C4-2B (cell line): ENCODE measurements around the gene ULK3.

Experiments used
- H3K27ac ChIP-seq: fragments of 450-650 bp; 2 replicates; pipeline ENCODE4 v1.5.1; 2017
- ZFX ChIP-seq: fragments of 450-650 bp; IDR thresholded peaks from 2 replicates; pipeline ENCODE4 v1.6.1; 2017
- TF ChIP-seq, protein P1 (sequence below): fragments of 450-650 bp; conservative IDR thresholded peaks from 2 replicates; pipeline ENCODE4 v1.5.1; 2017; ENCODE audit warnings: mild to moderate bottlenecking

ULK3 gene

DNA sequence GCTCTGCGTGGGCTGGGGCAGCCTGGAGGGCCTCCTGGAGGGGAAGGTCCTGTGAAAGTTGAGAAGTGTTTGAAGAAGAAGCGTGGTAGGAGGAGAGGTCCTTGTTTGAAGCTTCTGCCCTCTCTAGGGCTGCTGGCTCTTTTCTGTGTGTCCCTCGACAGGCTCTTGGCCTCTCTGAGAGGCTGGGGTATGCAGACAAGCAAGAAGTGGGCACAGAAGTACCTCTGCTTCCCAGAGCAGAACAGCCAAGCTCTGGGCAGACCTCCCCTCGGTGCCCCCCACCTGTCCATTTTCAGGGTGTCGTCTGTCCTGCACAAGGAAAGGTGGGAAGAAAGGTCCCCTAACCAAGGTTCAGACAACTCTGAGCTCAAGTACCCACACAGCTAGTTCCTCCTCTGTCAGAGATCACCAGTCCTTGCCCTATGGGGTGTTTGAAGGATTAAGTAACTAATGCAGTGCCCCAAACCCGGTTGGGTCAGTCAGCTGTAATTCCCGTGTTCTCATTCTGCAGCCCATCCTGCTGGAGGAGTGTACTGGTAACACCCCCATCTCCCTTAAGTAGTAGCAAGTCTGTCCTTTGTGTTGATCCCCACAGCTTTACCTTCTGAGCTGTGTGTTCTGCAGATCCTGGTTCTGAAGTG lies 54.8 kb downstream of the ULK3 start:
- TF ChIP-seq, protein P1, sequence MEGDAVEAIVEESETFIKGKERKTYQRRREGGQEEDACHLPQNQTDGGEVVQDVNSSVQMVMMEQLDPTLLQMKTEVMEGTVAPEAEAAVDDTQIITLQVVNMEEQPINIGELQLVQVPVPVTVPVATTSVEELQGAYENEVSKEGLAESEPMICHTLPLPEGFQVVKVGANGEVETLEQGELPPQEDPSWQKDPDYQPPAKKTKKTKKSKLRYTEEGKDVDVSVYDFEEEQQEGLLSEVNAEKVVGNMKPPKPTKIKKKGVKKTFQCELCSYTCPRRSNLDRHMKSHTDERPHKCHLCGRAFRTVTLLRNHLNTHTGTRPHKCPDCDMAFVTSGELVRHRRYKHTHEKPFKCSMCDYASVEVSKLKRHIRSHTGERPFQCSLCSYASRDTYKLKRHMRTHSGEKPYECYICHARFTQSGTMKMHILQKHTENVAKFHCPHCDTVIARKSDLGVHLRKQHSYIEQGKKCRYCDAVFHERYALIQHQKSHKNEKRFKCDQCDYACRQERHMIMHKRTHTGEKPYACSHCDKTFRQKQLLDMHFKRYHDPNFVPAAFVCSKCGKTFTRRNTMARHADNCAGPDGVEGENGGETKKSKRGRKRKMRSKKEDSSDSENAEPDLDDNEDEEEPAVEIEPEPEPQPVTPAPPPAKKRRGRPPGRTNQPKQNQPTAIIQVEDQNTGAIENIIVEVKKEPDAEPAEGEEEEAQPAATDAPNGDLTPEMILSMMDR, result no peak
- no peak for TF ChIP-seq ZFX
- H3K27ac ChIP-seq, result peak overlapping the region; percentile 4; the same call in 1 of the 2 replicates

DNA sequence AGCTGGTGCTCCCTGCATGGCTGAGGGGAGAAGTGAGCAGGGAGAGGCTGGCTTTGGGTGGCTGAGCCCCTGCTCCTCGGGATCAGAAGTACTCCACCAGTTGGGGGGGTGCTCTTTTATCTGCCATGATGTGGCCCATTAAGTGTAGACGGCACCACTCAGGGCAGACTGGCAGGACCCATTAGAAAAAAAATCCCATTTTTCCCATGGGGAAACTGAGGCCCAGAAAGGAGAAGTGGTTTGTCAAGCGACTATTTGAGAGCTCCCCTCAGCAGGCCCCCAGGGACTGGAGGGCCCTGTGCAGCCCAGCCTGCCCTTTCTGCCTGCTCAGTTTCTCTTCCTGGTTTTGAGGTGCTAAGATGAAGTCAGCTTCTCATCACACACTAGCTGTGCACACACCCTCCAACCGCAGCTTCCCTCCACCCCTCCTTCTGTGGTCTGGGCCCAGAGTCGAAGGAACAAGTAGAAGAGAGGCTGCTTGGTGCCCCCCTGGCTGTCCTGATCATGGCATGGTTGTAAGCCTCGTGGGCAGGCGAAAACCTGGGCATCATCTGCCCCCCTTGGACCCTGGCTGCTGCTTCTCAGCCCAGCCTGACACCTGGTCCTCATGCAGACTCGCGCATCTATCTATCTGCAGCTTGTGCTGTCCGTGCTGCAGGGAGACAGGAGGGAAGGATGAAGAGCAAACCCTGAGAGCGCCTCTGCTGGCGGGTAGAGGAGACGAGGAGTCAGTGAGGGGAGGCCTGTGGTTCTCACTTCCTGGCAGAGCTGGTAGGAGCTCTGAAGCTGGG lies 55.5 kb downstream of the ULK3 start:
- no peak for TF ChIP-seq ZFX
- TF ChIP-seq, protein P1, result no peak; the same call in 1 of the 2 replicates
- H3K27ac ChIP-seq, result 0 out of 2 replicates have a peak overlapping the region, but pooled peaks have one; percentile 1

DNA sequence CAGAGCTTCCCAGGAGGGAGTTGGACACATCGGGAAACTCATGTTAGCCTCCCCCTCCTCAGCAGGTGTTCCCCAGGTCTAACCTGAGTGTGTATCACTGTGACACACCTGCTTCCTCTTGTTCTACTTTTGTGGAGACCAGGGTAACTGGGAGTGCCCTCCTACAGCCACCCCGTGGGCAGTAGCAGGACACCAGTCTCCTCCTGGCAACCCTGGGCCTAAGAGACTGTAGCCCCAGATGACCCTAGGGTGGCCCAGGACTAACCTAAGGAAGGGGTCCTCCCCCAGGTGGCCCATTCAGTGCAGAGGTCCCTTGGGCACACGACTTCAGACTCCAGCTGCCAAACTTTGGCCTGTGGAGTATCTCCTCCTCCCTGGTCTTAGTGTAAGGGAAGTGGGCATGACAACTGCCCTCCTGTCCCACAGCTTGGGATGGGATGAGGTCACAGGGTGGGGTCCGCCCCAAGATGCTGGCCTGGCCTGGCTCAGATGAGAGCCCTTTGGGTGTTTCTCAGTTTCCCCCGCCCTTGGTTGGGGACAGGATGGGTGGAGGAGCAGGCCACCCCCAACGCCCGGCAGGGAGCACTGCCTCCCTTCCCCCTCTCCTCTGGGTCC lies 56.3 kb downstream of the ULK3 start:
- no peak overlapping the region for H3K27ac ChIP-seq
- TF ChIP-seq, protein P1, result no peak
- TF ChIP-seq ZFX, result no peak
